GM18508 (cell line): Measurements from ENCODE around the gene AP4E1.
A peak's percentile ranks its signal among the peaks of the same experiment; 100 is the strongest.
"Not testable (repeated sequence)": the region's sequence is repeated elsewhere in the genome, so short reads cannot be mapped to it uniquely, and the experiment has no call there.

ENCODE experiments used
- ATAC-seq: cut with Tn5 transposase; IDR thresholded peaks from one replicate; pipeline ENCODE4 v1.9.1; 2021; ENCODE audit warnings: moderate number of reproducible peaks; ENCODE audit not compliant: insufficient read depth, unreplicated experiment

AP4E1 gene

GRCh38 chr15:50886611-50887345, 21.7 kb upstream of the AP4E1 start:
- ATAC-seq = no peak

GRCh38 chr15:50888054-50888453, 20.4 kb upstream of the AP4E1 start:
- ATAC-seq = no peak

GRCh38 chr15:50889589-50889988, 18.9 kb upstream of the AP4E1 start:
- no peak for ATAC-seq

GRCh38 chr15:50890751-50891150, 17.7 kb upstream of the AP4E1 start:
- no peak for ATAC-seq

GRCh38 chr15:50891159-50891558, 17.3 kb upstream of the AP4E1 start:
- no peak for ATAC-seq

GRCh38 chr15:50893976-50894375, 14.5 kb upstream of the AP4E1 start:
- ATAC-seq = no peak

- not testable (repeated sequence) for ATAC-seq
Measured at GRCh38 chr15:50901390-50901789, 7.1 kb upstream of the AP4E1 start.

GRCh38 chr15:50904211-50904610, 4.3 kb upstream of the AP4E1 start:
- no peak for ATAC-seq

- ATAC-seq = no peak
Measured at GRCh38 chr15:50905055-50905454, 3.4 kb upstream of the AP4E1 start.

- ATAC-seq = peak; percentile 51
Measured at GRCh38 chr15:50906954-50907600, 1.4 kb upstream of the AP4E1 start.

- no peak for ATAC-seq
Measured at GRCh38 chr15:50907601-50908208, 778 bp upstream of the AP4E1 start.

- ATAC-seq = peak; percentile 3
Measured at GRCh38 chr15:50909010-50909317, 481 bp downstream of the AP4E1 start.

GRCh38 chr15:50910426-50910795, 1.9 kb downstream of the AP4E1 start:
- not testable (repeated sequence) for ATAC-seq

GRCh38 chr15:50911001-50911400, 2.5 kb downstream of the AP4E1 start:
- ATAC-seq = no peak

GRCh38 chr15:50911621-50912020, 3.1 kb downstream of the AP4E1 start:
- no peak for ATAC-seq

- ATAC-seq = no peak
Measured at GRCh38 chr15:50916400-50916799, 7.9 kb downstream of the AP4E1 start.

- ATAC-seq = not testable (repeated sequence)
Measured at GRCh38 chr15:50919359-50919758, 10.9 kb downstream of the AP4E1 start.

- no peak for ATAC-seq
Measured at GRCh38 chr15:50925281-50925680, 16.8 kb downstream of the AP4E1 start.

GRCh38 chr15:50929062-50929461, 20.6 kb downstream of the AP4E1 start:
- ATAC-seq = no peak

GRCh38 chr15:50930792-50931191, 22.3 kb downstream of the AP4E1 start:
- ATAC-seq = no peak

GRCh38 chr15:50933341-50933740, 24.9 kb downstream of the AP4E1 start:
- ATAC-seq = no peak

- no peak for ATAC-seq
Measured at GRCh38 chr15:50938525-50938924, 30.0 kb downstream of the AP4E1 start.
